ENCODE results near the gene RGS12.

The RGS12 gene

DNA sequence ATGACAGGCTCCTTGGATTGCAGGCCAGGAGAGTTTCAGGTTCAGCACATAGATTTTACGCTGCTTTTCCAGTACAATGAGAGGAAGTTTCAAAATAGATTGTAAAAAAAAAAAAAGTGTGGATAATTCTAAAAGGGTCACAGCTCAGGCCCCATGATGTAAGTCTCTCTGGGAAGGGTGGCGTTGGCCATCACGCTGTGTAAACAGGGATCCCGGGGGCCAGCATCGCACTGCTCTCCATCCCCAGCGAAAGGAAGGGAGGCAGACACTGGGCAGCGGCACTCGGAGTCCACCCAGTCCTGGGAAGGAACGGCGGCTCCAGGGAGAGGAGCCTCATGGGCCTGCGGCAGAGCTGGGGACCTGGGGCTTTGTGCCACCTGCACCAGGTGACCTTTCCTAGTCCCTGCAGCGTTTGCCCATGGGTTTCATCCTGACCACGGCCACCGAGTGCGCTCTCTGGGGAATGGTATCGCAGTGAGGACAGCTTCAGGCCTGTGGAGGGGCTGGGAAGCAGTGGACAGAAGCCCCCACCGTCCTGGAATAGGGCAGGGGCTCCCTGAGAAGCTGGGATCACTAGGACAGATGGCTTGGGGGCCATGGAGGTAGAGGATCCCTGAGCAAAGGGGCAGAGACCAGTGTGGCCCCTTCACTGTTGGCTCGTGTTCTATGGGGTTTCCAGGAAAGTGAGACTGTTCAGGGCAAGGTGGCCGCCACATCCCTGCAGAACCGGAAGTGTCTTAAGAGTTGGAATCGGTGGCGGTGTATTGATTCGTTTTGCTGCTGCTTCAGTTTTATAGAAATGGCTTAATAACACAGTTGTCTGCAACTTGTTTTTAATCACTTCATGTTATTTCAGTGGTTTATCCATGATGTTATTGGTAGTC, 38.9 kb downstream of the RGS12 start:
- no peak for DNase-seq (ENCODE audit: low read depth, low spot score)

DNA sequence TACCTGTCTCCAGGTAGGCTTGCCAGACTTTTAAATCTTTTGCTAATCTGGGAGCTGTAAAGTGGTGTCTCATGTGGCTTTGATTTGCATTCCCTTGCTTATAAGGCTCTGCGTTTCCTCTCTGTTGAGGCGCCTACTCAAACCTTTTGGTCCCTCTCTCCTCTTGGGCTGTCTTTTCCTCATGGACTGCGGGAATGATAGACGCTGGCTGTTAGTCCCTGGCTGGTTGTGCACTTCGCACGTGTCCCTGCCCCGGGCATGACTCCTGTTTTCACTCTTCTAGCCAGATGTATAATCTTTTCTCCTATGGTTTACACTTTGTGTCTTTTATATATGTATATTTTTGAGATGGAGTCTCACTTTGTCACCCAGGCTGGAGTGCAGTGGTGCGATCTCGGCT, 39.7 kb downstream of the RGS12 start:
- no peak for DNase-seq (ENCODE audit: low read depth, low spot score)

DNA sequence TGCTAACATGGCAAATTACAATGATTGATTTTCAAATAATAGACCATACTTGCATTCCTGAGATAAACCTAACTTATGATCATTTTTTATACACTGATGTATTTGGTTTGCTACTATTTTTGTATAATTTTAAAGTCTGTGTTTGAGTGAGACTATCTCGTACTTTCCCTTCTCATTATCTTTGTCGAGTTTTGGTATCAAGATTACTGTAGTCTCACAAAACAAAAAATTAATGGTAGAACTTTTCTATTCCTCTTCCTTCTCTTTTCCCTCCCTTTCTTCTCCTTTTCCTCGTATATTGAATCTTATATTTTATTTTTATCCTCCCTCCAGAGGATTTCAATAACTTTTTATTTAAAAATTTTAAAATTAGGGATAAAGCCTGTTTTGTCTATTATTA, 41.5 kb downstream of the RGS12 start:
- no peak for DNase-seq (ENCODE audit: low read depth, low spot score)

GRCh38 chr4:3335385-3335784, 42.6 kb downstream of the RGS12 start:
- no peak for DNase-seq (ENCODE audit: low read depth, low spot score)

GRCh38 chr4:3335982-3336381, 43.2 kb downstream of the RGS12 start:
- no peak for DNase-seq (ENCODE audit: low read depth, low spot score)

DNA sequence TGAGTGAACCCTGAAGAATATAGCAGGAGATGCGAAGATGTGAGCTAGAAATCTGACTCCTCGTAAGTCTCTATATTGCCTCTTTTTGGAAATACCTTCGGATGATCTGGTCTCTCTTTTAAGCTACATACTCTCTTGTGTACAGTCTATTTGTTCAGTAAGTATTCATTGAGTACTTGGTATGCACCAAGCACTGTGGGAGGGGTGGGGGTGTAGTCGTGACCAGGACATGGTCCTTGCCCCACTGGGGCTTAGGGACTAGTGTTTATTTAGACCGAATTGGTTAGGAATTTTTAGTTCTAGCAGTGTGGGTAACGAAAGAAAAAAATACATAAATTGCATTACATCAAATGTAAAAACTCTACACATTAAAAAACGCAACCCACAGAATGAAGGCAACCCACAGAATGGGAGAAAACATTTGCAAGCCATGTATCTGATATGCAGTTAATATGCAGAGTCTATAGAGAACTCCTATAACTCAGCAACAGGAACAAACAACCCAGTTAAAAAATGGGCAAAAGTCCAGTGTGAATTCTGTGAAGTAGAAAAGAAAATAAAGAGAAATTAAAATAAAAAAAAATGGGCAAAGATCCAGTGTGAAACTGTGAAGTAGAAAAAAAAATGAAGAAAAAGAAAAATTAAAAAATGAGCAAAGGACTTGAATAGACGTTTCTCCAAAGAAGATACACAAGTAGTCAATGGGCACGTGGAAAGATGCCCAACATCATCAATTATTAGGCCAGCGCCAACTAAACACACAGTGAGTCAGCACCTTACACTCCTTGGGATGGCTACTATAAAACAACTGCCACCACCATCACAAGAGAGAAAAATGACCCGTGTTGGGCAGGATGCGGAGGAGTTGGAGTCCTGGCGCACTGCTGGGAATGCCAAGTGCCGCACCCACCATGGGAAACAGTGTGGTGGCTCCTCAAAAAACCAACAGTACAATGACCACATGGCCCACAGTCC, 43.8 kb downstream of the RGS12 start:
- no peak for DNase-seq (ENCODE audit: low read depth, low spot score)

GRCh38 chr4:3337357-3337732, 44.5 kb downstream of the RGS12 start:
- no peak for DNase-seq (ENCODE audit: low read depth, low spot score)

- DNase-seq (ENCODE audit: low read depth, low spot score), result no peak
These were observed 45.0 kb downstream of the RGS12 start for GRCh38 chr4:3337811-3338210.

- peak; percentile 38 for DNase-seq (ENCODE audit: low read depth, low spot score)
These were observed 45.6 kb downstream of the RGS12 start for GRCh38 chr4:3338321-3338838.

- DNase-seq (ENCODE audit: low read depth, low spot score), result no peak
These were observed 46.2 kb downstream of the RGS12 start for GRCh38 chr4:3338976-3339531.

GRCh38 chr4:3339577-3339976, 46.8 kb downstream of the RGS12 start:
- no peak for DNase-seq (ENCODE audit: low read depth, low spot score)

DNA sequence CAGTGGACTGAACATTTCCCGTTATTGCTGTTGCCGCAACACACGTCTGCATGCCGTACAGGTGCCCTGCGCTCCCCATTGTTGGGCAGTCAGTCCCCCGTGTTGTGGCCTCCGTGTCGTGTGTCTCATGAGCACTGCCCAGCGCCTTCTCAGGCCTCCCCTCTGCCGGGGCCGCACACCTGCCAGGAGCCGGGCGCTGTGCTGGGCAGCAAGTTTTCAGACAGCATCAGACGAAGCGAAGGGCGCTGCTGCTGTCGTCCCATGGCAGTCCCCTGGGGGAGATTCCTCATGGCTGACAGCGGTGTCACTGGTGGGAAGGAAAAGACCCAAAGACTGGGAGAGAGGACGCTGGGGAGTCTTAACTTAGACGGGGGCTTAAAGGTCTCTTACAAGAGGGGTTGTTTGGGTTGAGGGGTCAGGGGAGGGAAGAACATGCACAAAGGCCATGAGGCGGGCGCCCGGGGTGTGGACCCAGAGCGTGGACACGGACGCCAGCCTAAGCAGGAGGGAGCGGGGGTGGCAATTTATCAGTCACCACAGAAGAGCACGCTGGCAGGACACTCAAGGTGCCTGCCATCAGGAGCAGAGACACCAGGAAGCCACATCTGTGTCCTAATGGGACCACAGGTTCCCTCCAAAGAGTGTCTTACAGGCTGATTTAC, 47.3 kb downstream of the RGS12 start:
- DNase-seq (ENCODE audit: low read depth, low spot score), result no peak

- no peak for DNase-seq (ENCODE audit: low read depth, low spot score)
These were observed 47.9 kb downstream of the RGS12 start for GRCh38 chr4:3340700-3341083.

- DNase-seq (ENCODE audit: low read depth, low spot score), result no peak
These were observed 48.9 kb downstream of the RGS12 start for GRCh38 chr4:3341760-3342159.

- DNase-seq (ENCODE audit: low read depth, low spot score), result no peak
These were observed 49.5 kb downstream of the RGS12 start for GRCh38 chr4:3342182-3342854.

All from ELF-1 (cell line).